OCI-LY1 (cell line): ENCODE data around the gene VPS4A.

Experiments
- H2AFZ ChIP-seq: fragments of 200-600 bp; sonication (generic), shearing (Covaris generic); 2 replicates; pipeline ENCODE4 v1.6.0; 2014; ENCODE audit warnings: antibody characterized with exemption, mild to moderate bottlenecking, low read length
- H3F3A ChIP-seq: fragments of 200-600 bp; sonication (generic), shearing (Covaris generic); 2 replicates; pipeline ENCODE4 v1.6.0; 2014; ENCODE audit warnings: mild to moderate bottlenecking, antibody characterized with exemption, low read length, moderate library complexity; ENCODE audit not compliant: insufficient read depth
- H3K27ac ChIP-seq: fragments of 200-600 bp; sonication (generic); 2 replicates; pipeline ENCODE4 v1.5.1; 2014; ENCODE audit warnings: low read length, mixed run types, mild to moderate bottlenecking, low read depth; ENCODE audit not compliant: poor library complexity, severe bottlenecking
- H3K27me3 ChIP-seq: fragments of 200-600 bp; sonication (generic); 2 replicates; pipeline ENCODE4 v1.6.0; 2014; ENCODE audit warnings: antibody characterized with exemption, mild to moderate bottlenecking, low read length, moderate library complexity; ENCODE audit not compliant: insufficient read depth
- H3K36me3 ChIP-seq: fragments of 200-600 bp; sonication (generic); 2 replicates; pipeline ENCODE4 v1.6.1; 2014; ENCODE audit warnings: mild to moderate bottlenecking, antibody characterized with exemption, low read length, moderate library complexity, mixed read lengths; ENCODE audit not compliant: insufficient read depth
- H3K4me1 ChIP-seq: fragments of 200-600 bp; sonication (generic); 2 replicates; pipeline ENCODE4 v1.5.1; 2014; ENCODE audit warnings: mild to moderate bottlenecking, low read length, moderate library complexity; ENCODE audit not compliant: insufficient read depth, severe bottlenecking
- H3K4me2 ChIP-seq: fragments of 200-600 bp; sonication (generic), shearing (Covaris generic); 2 replicates; pipeline ENCODE4 v1.6.1; 2014; ENCODE audit warnings: low read length
- H3K4me3 ChIP-seq: fragments of 200-600 bp; sonication (generic); 2 replicates; pipeline ENCODE4 v1.5.1; 2014; ENCODE audit warnings: low read length, low read depth, mild to moderate bottlenecking, mixed read lengths; ENCODE audit not compliant: poor library complexity, severe bottlenecking
- H3K79me2 ChIP-seq: fragments of 200-600 bp; shearing (Covaris generic); 2 replicates; pipeline ENCODE4 v1.6.1; 2016; ENCODE audit warnings: mixed run types, low read length, mixed read lengths; ENCODE audit not compliant: insufficient read depth
- H3K9ac ChIP-seq: fragments of 200-600 bp; sonication (generic), shearing (Covaris generic); 2 replicates; pipeline ENCODE4 v1.6.1; 2014; ENCODE audit warnings: mild to moderate bottlenecking, low read length, mixed read lengths
- H3K9me2 ChIP-seq: fragments of 200-600 bp; sonication (generic), shearing (Covaris generic); 2 replicates; pipeline ENCODE4 v1.6.1; 2014; ENCODE audit warnings: low read depth, mild to moderate bottlenecking, low read length, mixed read lengths
- H3K9me3 ChIP-seq: fragments of 200-600 bp; shearing (Covaris generic); 2 replicates; pipeline ENCODE4 v1.6.1; 2014; ENCODE audit warnings: low read length, mixed read lengths
- H4K20me1 ChIP-seq: fragments of 200-600 bp; sonication (generic), shearing (Covaris generic); 2 replicates; pipeline ENCODE4 v1.6.0; 2016; ENCODE audit warnings: mild to moderate bottlenecking, low read length; ENCODE audit not compliant: insufficient read depth
- CTCF ChIP-seq: fragments of 200-600 bp; sonication (generic), shearing (Covaris generic); IDR thresholded peaks from 2 replicates; pipeline ENCODE4 v1.5.1; 2017; ENCODE audit warnings: mild to moderate bottlenecking, antibody characterized with exemption, low read length, moderate library complexity, mixed read lengths
- EZH2 ChIP-seq: fragments of 200-600 bp; sonication (generic), shearing (Covaris generic); IDR thresholded peaks from 2 replicates; pipeline ENCODE4 v1.8.0; 2017; ENCODE audit warnings: borderline replicate concordance, mixed run types, mild to moderate bottlenecking, antibody characterized with exemption, low read length, moderate library complexity, mixed read lengths

The VPS4A gene

GRCh38 chr16:69270395-69270794 lies 40.8 kb upstream of the VPS4A start:
- Histone ChIP-seq H2AFZ (no peak overlapping the region), H3K4me2 (no peak overlapping the region), H4K20me1 (no peaks in the 10 kb centered on the region), H3K79me2 (no peaks in the 10 kb centered on the region), H3K9me3 (no peaks in the 10 kb centered on the region), H3K9me2 (no peaks in the 10 kb centered on the region), H3K27ac (no peak overlapping the region), H3K27me3 (no peaks in the 10 kb centered on the region), H3K4me1 (no peaks in the 10 kb centered on the region), H3K36me3 (peaks cover 32% of the 10 kb centered on the region; the same call in 1 of the 2 replicates), H3K9ac (no peak overlapping the region), H3K4me3 (no peak overlapping the region), H3F3A (no peaks in the 10 kb centered on the region)
- TF ChIP-seq EZH2 (no peak), CTCF (no peak)

DNA sequence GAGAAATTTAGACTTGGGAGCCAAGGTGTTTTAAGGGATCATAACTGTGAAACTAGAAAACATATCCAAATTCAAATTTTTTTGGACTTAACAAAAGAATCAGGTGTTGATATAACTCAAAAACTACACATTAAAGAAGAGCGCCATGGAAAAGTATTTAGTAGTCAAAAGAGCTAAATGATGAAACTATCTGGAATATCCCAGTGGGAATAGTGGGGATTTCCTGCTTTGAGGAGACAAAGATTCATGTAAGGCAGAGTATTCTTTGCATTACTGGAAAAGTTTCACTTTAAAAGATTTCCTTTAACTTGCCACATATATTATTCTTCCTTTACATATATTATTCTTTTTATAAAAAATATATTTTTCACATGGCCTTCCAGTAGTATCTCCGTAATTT lies 40.3 kb upstream of the VPS4A start:
- Histone ChIP-seq H3K79me2 (no peaks in the 10 kb centered on the region), H3K9me2 (no peaks in the 10 kb centered on the region), H2AFZ (no peak overlapping the region), H3K9me3 (no peaks in the 10 kb centered on the region), H4K20me1 (no peaks in the 10 kb centered on the region), H3K9ac (no peak overlapping the region), H3K36me3 (peaks cover 32% of the 10 kb centered on the region; the same call in 1 of the 2 replicates), H3K4me2 (no peak overlapping the region), H3K4me3 (no peak overlapping the region), H3K27me3 (no peaks in the 10 kb centered on the region), H3K4me1 (no peaks in the 10 kb centered on the region), H3F3A (no peaks in the 10 kb centered on the region), H3K27ac (no peak overlapping the region)
- TF ChIP-seq EZH2: no peak
- TF ChIP-seq CTCF: no peak

GRCh38 chr16:69273009-69273408 lies 38.1 kb upstream of the VPS4A start:
- Histone ChIP-seq H3K27ac (no peak overlapping the region), H3K4me2 (no peak overlapping the region)
- TF ChIP-seq EZH2 (no peak), CTCF (no peak)

More at GRCh38 chr16:69273009-69273408, 38.1 kb upstream of the VPS4A start:
- Histone ChIP-seq H4K20me1 (no peaks in the 10 kb centered on the region), H3K79me2 (no peaks in the 10 kb centered on the region), H3K4me3 (no peak overlapping the region), H3F3A (no peaks in the 10 kb centered on the region), H3K9ac (no peak overlapping the region), H3K9me2 (no peaks in the 10 kb centered on the region), H3K27me3 (no peaks in the 10 kb centered on the region), H3K9me3 (no peaks in the 10 kb centered on the region), H3K4me1 (no peaks in the 10 kb centered on the region), H3K36me3 (peaks cover 38% of the 10 kb centered on the region; the same call in 1 of the 2 replicates), H2AFZ (no peak overlapping the region)
